Measurements from ENCODE around the gene OPALIN. TPM values are rescaled to one million over a fixed set of nuclear protein-coding genes. Genes with fewer than 3 reads are reported as not detected.

The OPALIN gene
- total RNA-seq, 3 donors from 2014 or later (not counting 1 experiment from before 2014, with no cell fraction given) = not detected

DNA sequence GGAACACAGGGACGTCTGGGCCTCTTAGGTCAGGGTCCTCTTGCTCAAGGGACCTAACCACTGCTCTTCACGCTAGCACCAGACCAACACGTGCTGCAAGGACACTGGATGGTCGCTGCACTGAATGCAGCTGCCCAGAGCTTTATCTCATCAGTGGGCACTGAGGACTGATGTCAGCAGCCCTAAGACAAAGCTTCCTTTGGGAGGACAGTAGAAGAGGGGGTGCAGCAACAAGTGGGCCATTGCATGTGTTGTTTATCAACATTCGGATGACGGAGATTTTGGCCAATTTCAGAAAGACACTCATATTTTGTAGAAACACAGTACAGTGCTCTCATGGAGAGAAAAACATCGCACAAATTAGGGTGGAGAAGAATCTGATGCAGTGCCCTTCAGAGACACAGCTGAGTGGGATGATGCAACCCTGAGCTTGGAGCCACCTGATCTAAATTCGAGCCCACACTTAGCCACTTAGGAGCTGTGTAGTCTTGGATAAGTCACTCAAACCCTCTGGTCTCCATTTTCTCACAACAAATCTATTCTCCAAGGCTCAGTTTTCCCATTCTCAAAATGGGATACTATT, 1.7 kb downstream of the OPALIN start:
- Histone ChIP-seq H3K27me3 (ENCODE audit: control insufficient read depth, insufficient read depth, low read length) (no peaks in the 10 kb centered on the region), H3K27ac (ENCODE audit: low read length) (no peak overlapping the region), H3K4me3 (ENCODE audit: low read length) (no peak overlapping the region), H3K36me3 (ENCODE audit: control insufficient read depth, insufficient read depth, low read length) (no peaks in the 10 kb centered on the region), H3K4me1 (ENCODE audit: control insufficient read depth, insufficient read depth, low read length) (no peaks in the 10 kb centered on the region), H3K9me3 (ENCODE audit: control insufficient read depth, insufficient read depth, low read length) (no peaks in the 10 kb centered on the region)
- TF ChIP-seq, protein P1, sequence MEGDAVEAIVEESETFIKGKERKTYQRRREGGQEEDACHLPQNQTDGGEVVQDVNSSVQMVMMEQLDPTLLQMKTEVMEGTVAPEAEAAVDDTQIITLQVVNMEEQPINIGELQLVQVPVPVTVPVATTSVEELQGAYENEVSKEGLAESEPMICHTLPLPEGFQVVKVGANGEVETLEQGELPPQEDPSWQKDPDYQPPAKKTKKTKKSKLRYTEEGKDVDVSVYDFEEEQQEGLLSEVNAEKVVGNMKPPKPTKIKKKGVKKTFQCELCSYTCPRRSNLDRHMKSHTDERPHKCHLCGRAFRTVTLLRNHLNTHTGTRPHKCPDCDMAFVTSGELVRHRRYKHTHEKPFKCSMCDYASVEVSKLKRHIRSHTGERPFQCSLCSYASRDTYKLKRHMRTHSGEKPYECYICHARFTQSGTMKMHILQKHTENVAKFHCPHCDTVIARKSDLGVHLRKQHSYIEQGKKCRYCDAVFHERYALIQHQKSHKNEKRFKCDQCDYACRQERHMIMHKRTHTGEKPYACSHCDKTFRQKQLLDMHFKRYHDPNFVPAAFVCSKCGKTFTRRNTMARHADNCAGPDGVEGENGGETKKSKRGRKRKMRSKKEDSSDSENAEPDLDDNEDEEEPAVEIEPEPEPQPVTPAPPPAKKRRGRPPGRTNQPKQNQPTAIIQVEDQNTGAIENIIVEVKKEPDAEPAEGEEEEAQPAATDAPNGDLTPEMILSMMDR (IDR thresholded peaks at IDR 0.05) = no peak
- no peak for ATAC-seq
- no peaks in the 10 kb centered on the region for H3K9me3 Mint-ChIP-seq
- no peak for DNase-seq
- H3K4me1 Mint-ChIP-seq = no peaks in the 10 kb centered on the region
- intact Hi-C loops (cut with micrococcal nuclease) = no loop called here
- no peak overlapping the region for H3K27ac Mint-ChIP-seq
- H3K27me3 Mint-ChIP-seq (ENCODE audit: low read depth in 2 of 2) = peaks cover 14 to 41% of the 10 kb centered on the region in 2 donors
- no peaks in the 10 kb centered on the region for H3K36me3 Mint-ChIP-seq
- WGBS (ENCODE audit: insufficient coverage) = 74% methylated on average over 8 of the region's 8 CpGs
- no peak overlapping the region for H3K4me3 Mint-ChIP-seq

DNA sequence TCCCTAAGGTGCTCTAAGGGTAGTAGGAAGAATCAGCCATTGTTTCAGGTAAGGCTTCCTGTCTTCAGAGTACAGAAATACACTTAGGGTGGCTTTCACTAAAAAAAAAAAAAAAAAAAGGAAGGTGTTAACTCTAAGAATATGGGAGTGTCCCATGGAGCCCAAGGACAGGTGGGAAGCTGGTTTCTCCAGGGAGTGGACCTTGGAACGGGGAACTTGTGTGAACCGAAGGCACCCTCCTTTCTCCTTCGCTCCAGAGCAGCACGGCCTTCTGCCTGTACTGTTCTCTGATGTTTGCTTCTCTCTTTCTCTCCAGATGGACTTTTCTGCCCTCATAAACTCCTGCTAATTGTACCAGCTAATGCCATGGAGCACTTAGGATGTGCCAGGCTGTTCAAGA, 6.2 kb downstream of the OPALIN start:
- ATAC-seq = no peak
- no peaks in the 10 kb centered on the region for H3K36me3 ChIP-seq (ENCODE audit: control insufficient read depth, insufficient read depth, low read length)
- Mint-ChIP-seq H3K9me3 (no peaks in the 10 kb centered on the region), H3K36me3 (no peaks in the 10 kb centered on the region), H3K4me3 (no peak overlapping the region), H3K27me3 (ENCODE audit: low read depth in 2 of 2) (peaks cover 8 to 26% of the 10 kb centered on the region in 2 donors), H3K4me1 (no peaks in the 10 kb centered on the region), H3K27ac (no peak overlapping the region)
- TF ChIP-seq, protein P1 (IDR thresholded peaks at IDR 0.05) = no peak
- WGBS (ENCODE audit: insufficient coverage) = 72% methylated on average over 4 of the region's 4 CpGs
- no peaks in the 10 kb centered on the region for H3K27me3 ChIP-seq (ENCODE audit: control insufficient read depth, insufficient read depth, low read length)
- H3K9me3 ChIP-seq (ENCODE audit: control insufficient read depth, insufficient read depth, low read length) = no peaks in the 10 kb centered on the region
- no peaks in the 10 kb centered on the region for H3K4me1 ChIP-seq (ENCODE audit: control insufficient read depth, insufficient read depth, low read length)
- no peak for DNase-seq
- H3K4me3 ChIP-seq (ENCODE audit: low read length) = no peak overlapping the region
- intact Hi-C loops (cut with micrococcal nuclease) = no loop called here
- no peak overlapping the region for H3K27ac ChIP-seq (ENCODE audit: low read length)

DNA sequence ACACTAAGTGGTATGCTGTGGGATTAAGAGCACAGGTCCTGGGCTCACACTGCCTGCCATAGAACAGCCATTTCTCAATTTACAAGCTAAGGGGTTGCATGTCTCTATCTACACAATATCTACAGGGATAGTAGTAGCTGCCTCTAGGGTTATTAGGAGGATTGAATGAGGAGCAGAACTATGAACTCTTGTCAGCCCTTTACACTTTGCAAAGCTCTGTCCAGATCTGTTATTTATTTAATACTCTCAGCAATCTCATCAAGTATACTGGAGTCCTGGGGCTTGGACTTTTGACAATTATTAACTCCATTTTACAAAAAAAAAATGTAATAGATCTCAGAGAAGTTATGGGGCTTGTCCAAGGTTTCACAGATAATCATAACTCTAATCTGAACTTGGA, 6.8 kb downstream of the OPALIN start:
- Histone ChIP-seq H3K9me3 (ENCODE audit: control insufficient read depth, insufficient read depth, low read length) (no peaks in the 10 kb centered on the region), H3K27ac (ENCODE audit: low read length) (no peak overlapping the region), H3K4me3 (ENCODE audit: low read length) (no peak overlapping the region), H3K4me1 (ENCODE audit: control insufficient read depth, insufficient read depth, low read length) (no peaks in the 10 kb centered on the region), H3K27me3 (ENCODE audit: control insufficient read depth, insufficient read depth, low read length) (no peaks in the 10 kb centered on the region), H3K36me3 (ENCODE audit: control insufficient read depth, insufficient read depth, low read length) (no peaks in the 10 kb centered on the region)
- no peaks in the 10 kb centered on the region for H3K9me3 Mint-ChIP-seq
- DNase-seq = no peak
- H3K4me1 Mint-ChIP-seq = no peaks in the 10 kb centered on the region
- TF ChIP-seq, protein P1 (IDR thresholded peaks at IDR 0.05) = no peak
- H3K4me3 Mint-ChIP-seq = no peak overlapping the region
- H3K27me3 Mint-ChIP-seq (ENCODE audit: low read depth in 2 of 2) = peaks cover 6 to 26% of the 10 kb centered on the region in 2 donors
- H3K36me3 Mint-ChIP-seq = no peaks in the 10 kb centered on the region
- intact Hi-C loops (cut with micrococcal nuclease) = no loop called here
- no peak overlapping the region for H3K27ac Mint-ChIP-seq
- ATAC-seq = no peak

DNA sequence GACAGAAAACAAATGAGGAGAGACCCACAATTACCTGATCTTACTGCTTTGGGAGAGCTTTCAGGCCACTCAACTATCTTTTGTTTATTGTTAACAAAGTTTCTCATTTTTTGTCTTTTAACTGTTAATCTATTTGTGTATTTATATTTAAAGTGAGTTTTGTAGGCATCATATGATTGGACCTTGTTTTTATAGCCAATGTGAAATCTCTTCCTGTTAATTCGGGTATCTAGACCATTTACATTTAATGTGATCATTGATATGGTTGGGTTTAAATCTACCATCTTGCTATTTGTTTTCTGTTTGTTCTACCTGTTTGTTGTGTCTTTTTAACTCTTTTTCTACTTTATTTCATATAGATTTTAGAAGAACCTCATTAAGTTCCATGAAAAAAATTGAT, 12.5 kb downstream of the OPALIN start:
- H3K27me3 Mint-ChIP-seq (ENCODE audit: low read depth in 2 of 2) = peaks cover 13 to 27% of the 10 kb centered on the region in 2 donors

More for the DNA sequence above, 12.5 kb downstream of the OPALIN start:
- no CpG with 5 or more reads among the region's 1 CpG for WGBS (ENCODE audit: insufficient coverage)
- Histone ChIP-seq H3K4me3 (ENCODE audit: low read length) (no peak overlapping the region), H3K27ac (ENCODE audit: low read length) (no peak overlapping the region), H3K36me3 (ENCODE audit: control insufficient read depth, insufficient read depth, low read length) (no peaks in the 10 kb centered on the region), H3K4me1 (ENCODE audit: control insufficient read depth, insufficient read depth, low read length) (no peaks in the 10 kb centered on the region), H3K27me3 (ENCODE audit: control insufficient read depth, insufficient read depth, low read length) (no peaks in the 10 kb centered on the region), H3K9me3 (ENCODE audit: control insufficient read depth, insufficient read depth, low read length) (no peaks in the 10 kb centered on the region)
- ATAC-seq = no peak
- no peak overlapping the region for H3K27ac Mint-ChIP-seq
- TF ChIP-seq, protein P1 (IDR thresholded peaks at IDR 0.05) = no peak
- peaks cover 2 to 8% of the 10 kb centered on the region in 2 donors for H3K9me3 Mint-ChIP-seq
- intact Hi-C loops (cut with micrococcal nuclease) = no loop called here
- no peaks in the 10 kb centered on the region for H3K36me3 Mint-ChIP-seq
- H3K4me3 Mint-ChIP-seq = no peak overlapping the region
- DNase-seq = no peak
- H3K4me1 Mint-ChIP-seq = no peaks in the 10 kb centered on the region

All from natural killer cell (primary cell).